HL-60 (cell line): ENCODE data around the gene MSX2.

Source experiments
- GABPA ChIP-seq: IDR thresholded peaks from 2 replicates; pipeline ENCODE4 v1.6.1; 2012; ENCODE audit warnings: low read depth
- POLR2AphosphoS5 ChIP-seq: IDR thresholded peaks from 2 replicates; pipeline ENCODE4 v1.6.1; 2012; ENCODE audit warnings: low read depth
- SPI1 ChIP-seq: IDR thresholded peaks from 2 replicates; pipeline ENCODE4 v1.6.1; 2012; ENCODE audit warnings: low read depth, mild to moderate bottlenecking, borderline replicate concordance
- TF ChIP-seq, protein P1 (sequence below): IDR thresholded peaks from one replicate; pipeline ENCODE4 v1.5.1; 2011; ENCODE audit warnings: low read length, control low read depth, inconsistent platforms; ENCODE audit not compliant: insufficient read depth
- TF ChIP-seq, protein P2 (sequence below): IDR thresholded peaks from 2 replicates; pipeline ENCODE4 v1.6.1; 2012; ENCODE audit warnings: low read depth; ENCODE audit not compliant: insufficient replicate concordance

GRCh38 chr5:174737330-174737729 lies 12.9 kb downstream of the MSX2 start:
- TF ChIP-seq, protein P1, sequence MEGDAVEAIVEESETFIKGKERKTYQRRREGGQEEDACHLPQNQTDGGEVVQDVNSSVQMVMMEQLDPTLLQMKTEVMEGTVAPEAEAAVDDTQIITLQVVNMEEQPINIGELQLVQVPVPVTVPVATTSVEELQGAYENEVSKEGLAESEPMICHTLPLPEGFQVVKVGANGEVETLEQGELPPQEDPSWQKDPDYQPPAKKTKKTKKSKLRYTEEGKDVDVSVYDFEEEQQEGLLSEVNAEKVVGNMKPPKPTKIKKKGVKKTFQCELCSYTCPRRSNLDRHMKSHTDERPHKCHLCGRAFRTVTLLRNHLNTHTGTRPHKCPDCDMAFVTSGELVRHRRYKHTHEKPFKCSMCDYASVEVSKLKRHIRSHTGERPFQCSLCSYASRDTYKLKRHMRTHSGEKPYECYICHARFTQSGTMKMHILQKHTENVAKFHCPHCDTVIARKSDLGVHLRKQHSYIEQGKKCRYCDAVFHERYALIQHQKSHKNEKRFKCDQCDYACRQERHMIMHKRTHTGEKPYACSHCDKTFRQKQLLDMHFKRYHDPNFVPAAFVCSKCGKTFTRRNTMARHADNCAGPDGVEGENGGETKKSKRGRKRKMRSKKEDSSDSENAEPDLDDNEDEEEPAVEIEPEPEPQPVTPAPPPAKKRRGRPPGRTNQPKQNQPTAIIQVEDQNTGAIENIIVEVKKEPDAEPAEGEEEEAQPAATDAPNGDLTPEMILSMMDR = no peak
- TF ChIP-seq POLR2AphosphoS5 (no peak), GABPA (no peak), SPI1 (no peak)
- TF ChIP-seq, protein P2, sequence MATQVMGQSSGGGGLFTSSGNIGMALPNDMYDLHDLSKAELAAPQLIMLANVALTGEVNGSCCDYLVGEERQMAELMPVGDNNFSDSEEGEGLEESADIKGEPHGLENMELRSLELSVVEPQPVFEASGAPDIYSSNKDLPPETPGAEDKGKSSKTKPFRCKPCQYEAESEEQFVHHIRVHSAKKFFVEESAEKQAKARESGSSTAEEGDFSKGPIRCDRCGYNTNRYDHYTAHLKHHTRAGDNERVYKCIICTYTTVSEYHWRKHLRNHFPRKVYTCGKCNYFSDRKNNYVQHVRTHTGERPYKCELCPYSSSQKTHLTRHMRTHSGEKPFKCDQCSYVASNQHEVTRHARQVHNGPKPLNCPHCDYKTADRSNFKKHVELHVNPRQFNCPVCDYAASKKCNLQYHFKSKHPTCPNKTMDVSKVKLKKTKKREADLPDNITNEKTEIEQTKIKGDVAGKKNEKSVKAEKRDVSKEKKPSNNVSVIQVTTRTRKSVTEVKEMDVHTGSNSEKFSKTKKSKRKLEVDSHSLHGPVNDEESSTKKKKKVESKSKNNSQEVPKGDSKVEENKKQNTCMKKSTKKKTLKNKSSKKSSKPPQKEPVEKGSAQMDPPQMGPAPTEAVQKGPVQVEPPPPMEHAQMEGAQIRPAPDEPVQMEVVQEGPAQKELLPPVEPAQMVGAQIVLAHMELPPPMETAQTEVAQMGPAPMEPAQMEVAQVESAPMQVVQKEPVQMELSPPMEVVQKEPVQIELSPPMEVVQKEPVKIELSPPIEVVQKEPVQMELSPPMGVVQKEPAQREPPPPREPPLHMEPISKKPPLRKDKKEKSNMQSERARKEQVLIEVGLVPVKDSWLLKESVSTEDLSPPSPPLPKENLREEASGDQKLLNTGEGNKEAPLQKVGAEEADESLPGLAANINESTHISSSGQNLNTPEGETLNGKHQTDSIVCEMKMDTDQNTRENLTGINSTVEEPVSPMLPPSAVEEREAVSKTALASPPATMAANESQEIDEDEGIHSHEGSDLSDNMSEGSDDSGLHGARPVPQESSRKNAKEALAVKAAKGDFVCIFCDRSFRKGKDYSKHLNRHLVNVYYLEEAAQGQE = no peak
